NCI-H146 treated with DMSO at 0.1 percent for 48 hours (cell line): ENCODE data around the gene UBE2K.
"Not testable (repeated sequence)": the region's sequence is repeated elsewhere in the genome, so short reads cannot be mapped to it uniquely, and the experiment has no call there.

Experiments
- DNase-seq: peaks from one replicate; lab custom pipeline; 2025; ENCODE audit not compliant: unreplicated experiment; lab: John Stamatoyannopoulos, UW

The UBE2K gene

DNA sequence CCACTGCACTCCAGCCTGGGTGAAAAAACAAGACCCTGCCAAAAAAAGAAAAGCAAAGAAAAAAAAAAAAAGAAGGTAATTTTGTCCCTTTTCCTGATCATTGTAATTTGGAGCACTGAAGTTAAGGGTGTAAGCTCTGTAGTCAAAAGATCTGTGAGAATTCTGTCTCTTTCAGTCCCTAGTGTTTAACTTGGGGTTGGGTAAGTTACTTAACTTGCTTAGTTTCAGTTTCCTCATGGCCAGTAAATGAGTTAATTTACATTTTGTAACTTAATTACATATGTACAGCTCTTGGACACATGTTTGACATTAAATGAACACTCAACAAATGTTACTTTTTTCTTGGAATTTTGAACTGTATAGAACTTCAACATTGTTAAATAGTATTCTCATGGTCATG, 10.9 kb upstream of the UBE2K start:
- no peak for DNase-seq

DNA sequence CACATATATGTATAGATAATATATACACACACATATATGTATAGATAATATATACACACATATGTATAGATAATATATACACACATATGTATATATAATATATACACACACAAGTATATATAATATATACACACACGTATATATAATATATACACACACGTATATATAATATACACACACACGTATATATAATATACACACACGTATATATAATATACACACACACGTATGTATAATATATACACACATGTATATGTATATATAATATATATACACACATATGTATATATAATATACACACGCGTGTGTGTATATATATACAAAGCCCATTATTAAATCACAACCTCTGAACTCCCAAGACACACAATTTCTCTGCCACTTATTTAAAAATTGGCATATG, 8.0 kb upstream of the UBE2K start:
- no peak for DNase-seq

GRCh38 chr4:39698424-39699009, 581 bp downstream of the UBE2K start:
- DNase-seq = peak; percentile 69

GRCh38 chr4:39699687-39700409, 1.9 kb downstream of the UBE2K start:
- DNase-seq = no peak

DNA sequence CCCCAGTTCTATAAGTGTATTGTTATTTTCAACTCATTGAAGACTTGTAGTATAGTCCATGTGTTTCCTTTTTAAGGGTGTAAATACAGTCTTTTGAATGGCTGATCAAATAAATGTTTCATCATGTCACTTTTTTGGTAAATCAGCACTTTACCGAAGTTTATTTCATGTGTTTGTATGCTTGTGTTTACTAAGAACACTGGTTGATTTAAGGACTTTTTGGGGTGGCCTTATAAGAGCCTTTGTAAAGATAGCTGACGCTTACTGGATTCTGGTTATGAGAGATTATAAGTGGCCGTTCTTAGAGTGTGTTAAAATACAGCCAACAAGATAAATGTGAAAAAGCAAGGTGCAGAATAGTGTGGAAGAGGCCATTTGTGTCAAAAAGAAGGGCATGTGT, 2.6 kb downstream of the UBE2K start:
- DNase-seq = no peak

DNA sequence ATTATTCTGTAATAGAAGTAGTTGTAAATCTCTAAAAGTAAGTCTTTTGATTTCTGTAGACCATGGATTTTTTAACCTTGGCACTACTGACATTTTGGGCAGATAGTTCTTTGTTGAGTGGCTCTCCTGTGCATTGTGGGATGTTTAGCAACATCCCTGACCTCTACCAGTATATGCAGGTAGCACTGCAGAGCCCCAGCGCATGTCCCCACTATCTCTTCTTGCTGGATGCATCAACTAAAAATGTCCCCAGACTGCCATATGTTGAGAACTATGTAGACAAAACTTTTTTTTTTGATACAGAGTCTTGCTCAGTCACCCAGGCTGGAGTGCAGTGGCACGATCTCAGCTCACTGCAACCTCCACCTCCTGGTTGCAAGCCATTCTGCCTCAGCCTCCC, 4.8 kb downstream of the UBE2K start:
- no peak for DNase-seq

DNA sequence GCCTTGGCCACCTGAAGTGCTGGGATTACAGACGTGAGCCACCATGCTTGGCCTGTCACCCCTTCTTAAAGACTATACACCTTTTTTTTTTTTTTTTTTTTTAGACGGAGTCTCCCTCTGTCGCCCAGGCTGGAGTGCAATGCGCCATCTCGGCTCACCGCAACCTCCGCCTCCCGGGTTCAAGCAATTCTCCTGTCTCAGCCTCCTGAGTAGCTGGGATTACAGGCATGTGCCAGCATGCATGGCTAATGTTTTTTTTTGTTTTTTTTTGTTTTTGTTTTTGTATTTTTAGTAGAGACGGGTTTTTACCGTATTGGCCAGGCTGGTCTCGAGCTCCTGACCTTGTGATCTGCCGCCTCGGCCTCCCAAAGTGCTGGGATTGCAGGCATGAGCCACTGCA, 6.9 kb downstream of the UBE2K start:
- DNase-seq = not testable (repeated sequence)

DNA sequence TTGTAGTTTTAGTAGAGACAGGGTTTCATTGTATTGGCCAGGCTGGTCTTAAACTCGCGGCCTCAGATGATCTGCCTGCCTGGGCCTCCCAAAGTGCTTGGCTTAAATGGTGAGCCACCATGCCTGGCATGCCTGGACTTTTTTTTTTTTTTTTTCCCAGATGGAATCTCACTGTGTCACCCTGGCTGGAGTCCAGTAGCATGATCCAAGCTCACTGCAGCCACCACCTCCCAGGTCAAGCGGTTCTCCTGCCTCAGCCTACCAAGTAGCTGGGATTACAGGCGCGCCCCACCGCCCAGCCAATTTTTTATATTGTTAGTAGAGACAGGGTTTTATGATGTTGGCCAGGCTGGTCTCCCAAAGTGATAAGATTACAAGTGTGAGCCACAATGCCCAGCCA, 8.4 kb downstream of the UBE2K start:
- DNase-seq = no peak

- no peak for DNase-seq
These were observed 9.0 kb downstream of the UBE2K start for GRCh38 chr4:39706741-39707511.

DNA sequence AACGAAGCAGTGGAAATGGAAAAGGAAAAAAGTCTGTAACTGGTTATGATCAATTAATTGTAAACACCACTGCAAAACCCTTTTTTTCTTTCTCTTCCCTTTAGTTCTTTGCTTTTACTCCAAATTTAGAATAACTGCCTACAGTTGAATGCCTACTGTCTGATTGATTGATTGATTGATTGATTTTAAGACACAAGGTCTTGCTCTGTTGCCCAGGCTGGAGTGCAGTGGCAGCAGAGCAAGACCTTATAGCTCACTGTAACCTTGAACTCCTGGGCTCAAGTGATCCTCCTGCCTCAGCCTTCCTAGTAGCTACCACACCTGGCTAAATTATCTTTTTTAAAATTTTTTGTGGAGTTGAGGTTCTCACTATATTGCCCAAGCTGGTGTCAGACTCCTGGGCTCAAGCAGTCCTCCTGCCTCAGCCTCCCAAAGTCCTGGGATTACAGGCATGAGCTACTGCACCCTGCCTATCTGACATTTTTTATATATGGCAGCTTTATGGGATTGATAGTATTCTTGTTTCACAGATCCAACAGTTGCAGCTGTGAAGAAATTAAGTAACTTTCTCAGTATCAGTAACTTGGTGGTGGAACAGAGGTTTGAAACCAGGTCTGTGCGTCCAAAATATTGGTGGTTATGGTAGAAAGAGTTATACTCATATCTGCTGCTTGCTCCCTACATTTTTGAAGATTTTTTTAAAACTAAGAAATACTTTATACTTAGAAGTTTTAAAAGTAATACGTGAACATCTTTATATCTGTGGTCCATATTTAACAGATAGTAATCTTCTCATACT, 12.4 kb downstream of the UBE2K start:
- no peak for DNase-seq

- no peak for DNase-seq
These were observed 15.1 kb downstream of the UBE2K start for GRCh38 chr4:39712819-39713607.

- no peak for DNase-seq
These were observed 15.8 kb downstream of the UBE2K start for GRCh38 chr4:39713691-39714090.

- no peak for DNase-seq
These were observed 16.2 kb downstream of the UBE2K start for GRCh38 chr4:39714166-39714565.

- no peak for DNase-seq
These were observed 17.9 kb downstream of the UBE2K start for GRCh38 chr4:39715788-39716187.

- DNase-seq = no peak
These were observed 18.4 kb downstream of the UBE2K start for GRCh38 chr4:39716356-39716755.

- DNase-seq = not testable (repeated sequence)
These were observed 19.8 kb downstream of the UBE2K start for GRCh38 chr4:39717743-39718142.

- no peak for DNase-seq
These were observed 20.7 kb downstream of the UBE2K start for GRCh38 chr4:39718366-39719323.

- no peak for DNase-seq
These were observed 22.1 kb downstream of the UBE2K start for GRCh38 chr4:39719804-39720580.

DNA sequence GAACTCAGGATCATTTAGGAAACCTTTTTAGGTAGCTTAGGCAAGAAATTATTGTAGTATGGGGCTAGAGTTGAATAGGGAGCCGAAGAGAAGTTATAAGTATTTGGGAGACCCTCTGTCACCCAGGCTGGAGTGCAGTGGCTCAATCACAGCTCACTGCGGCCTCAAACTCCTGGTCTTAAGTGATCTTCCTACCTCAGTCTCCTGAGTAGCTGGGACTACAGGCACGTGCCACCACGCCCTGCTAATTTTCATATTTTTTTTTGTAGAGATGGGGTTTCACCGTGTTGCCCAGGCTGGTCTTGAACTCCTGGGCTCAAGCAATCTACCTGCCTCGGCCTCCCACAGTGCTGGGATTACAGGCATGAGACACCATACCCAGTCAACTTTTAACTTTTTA, 23.3 kb downstream of the UBE2K start:
- not testable (repeated sequence) for DNase-seq
